IPS-11a (cell line): ENCODE data around the gene SEC22A.
"Not testable (repeated sequence)": the region's sequence is repeated elsewhere in the genome, so short reads cannot be mapped to it uniquely, and the experiment has no call there.

Experiments
- H3K4me3 ChIP-seq: one replicate; pipeline ENCODE4 v1.5.1; 2013; ENCODE audit warnings: low read depth, low read length, control low read depth

SEC22A gene

DNA sequence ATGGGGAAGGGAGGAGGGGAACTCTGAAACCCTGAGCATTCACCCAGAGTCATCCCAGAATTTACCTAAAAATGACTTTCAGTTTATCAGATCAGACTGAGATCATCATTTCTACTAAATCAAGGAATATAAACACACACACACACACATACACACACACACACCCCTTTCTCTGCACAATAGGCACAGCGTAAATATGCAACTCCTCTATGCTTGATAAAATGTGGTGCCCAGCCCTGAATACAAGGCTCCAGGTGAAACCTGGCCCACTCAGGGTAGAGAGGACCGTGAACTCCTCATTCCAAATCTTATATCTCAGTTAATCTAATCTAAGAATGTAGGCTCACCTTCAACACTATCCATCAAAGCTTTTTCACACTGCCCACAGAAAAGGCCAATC, 31.8 kb upstream of the SEC22A start:
- no peak overlapping the region for H3K4me3 ChIP-seq

DNA sequence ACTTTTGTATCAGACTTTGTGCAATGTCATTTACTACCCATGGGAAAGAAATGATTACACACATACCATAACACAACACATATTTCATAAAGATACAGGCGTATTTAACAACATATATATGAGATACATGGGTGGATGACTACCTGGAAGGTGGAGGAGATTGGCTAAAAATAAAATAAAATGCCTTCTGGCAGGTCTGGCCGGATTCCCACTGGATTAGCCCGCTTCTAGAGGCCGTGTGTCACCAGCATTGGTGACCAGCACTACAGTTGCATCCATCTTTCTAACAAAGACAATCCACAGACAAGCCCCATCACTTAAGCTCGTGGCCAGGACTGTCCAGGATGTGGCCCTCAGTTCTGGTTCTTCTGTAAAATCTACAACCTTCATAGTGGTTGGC, 21.0 kb upstream of the SEC22A start:
- no peak overlapping the region for H3K4me3 ChIP-seq

DNA sequence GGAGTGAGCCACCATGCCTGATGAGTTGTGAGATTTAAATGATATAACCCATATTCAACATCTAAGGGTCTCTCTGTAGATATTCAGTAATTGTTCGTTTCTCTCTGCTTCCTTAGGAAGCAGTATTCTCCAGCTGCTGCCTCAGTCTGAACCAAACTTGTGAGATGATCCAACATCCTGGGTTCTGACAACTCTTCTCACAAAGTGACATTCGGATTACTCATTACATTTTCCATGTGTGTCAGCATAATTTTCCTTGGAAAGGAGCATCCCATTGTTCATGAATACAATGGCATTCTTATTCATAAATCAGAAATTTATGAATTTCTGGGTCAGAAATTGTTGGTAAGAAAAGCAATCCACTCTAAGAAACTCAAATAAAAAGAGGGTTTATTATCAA, 15.0 kb upstream of the SEC22A start:
- H3K4me3 ChIP-seq: no peak overlapping the region

DNA sequence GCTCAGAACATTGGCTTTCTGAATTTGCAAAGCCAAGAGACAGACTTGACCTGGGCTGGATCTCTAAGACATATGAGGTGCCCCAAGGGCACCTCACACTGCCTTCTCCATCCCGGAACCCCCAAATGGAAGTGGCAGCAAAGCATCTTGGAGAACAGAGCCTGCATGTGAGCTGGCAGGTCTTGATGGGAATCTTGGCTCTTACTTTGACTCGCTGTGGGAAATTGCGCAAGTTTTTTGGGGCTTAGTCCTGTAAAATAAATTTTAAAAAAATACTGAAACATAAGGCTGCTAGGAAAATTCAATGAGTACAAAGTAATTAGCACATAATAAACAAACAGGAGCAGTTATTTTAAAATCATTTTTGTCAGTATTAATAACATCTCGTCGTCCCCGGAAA, 13.7 kb upstream of the SEC22A start:
- no peak overlapping the region for H3K4me3 ChIP-seq

DNA sequence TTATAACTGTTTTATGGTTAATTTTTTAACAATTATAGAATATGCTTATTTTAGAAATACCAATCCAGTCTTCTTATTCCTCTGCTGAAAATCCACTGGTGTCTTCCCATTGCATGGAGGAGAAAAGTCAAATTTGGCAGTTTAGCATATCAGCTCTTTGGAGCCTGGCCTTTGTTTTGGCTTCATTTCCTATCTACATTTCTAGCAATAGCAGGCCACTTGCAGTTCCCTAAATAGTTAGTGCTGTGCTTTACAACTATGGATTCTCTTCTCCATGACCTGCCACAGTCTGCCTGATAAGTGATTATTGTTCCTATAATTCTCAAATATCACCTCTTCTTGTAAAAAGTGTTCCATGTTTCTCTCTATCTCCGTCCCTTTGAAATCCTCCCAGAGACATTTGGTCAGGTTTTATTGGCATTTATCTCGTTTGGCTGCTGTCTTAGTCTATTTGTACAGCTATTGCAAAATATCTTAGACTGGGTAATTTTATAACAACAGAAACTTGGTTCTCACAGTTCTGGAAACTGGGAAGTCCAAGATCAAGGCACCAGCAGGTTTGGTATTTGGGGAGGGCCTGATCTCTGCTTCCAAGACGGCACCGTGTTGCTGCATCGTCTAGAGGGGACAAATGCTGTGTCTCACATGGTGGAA, 8.2 kb upstream of the SEC22A start:
- no peak overlapping the region for H3K4me3 ChIP-seq

DNA sequence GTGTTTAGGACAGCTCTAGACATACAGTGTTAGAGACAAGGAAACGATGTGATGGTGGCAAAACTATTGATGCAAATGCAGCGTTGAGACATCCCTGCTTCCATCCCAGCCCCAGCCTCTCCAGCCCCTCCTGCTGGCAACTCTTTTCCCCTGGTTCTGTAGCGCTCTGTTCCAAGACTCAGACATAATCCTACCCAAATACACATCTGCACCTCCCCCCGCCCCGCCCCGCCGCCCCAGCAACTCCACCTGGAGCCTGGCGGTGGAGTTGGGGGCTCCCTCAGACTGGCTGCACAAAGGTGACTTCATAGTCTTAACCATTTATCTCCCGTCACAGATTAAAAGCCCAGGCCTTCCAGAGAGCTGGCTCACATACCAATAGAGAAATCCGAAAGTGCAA, 7.2 kb upstream of the SEC22A start:
- H3K4me3 ChIP-seq: no peak overlapping the region

DNA sequence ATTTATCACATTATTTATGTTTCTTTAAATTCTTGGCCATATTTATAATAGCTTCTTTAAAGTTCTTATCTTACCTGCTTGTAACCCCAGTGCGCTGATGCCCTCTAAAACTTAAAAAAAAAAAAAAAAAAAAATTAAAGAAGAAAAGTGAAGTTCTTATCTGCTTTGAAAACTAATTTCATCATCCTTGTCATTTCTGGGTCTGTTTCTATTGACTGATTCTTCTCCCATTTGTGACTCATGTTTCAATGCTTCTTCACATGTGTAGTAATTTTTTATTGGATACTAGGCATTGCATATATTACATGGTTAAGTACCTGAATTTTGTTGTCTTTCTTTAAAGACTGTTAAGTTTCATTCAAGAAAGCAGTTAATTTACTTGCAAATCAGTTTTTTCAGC, 3.4 kb upstream of the SEC22A start:
- H3K4me3 ChIP-seq: no peak overlapping the region

DNA sequence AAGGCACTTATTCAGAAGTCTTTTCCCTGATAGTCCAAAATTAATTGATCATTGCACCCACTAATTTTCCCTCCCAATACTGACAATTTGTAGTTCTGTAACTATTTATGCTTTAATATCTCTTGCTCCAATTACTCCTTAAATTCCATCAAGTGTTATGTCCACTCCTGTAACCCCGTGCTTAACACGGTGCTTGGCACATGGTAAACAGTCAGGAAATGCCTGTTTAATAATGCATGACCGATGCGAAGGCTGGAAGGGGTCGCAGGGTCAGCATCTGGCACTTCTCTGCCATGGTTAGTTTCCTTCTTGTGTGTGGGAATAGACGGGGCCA, 553 bp upstream of the SEC22A start:
- H3K4me3 ChIP-seq: peak overlapping the region; percentile 59

DNA sequence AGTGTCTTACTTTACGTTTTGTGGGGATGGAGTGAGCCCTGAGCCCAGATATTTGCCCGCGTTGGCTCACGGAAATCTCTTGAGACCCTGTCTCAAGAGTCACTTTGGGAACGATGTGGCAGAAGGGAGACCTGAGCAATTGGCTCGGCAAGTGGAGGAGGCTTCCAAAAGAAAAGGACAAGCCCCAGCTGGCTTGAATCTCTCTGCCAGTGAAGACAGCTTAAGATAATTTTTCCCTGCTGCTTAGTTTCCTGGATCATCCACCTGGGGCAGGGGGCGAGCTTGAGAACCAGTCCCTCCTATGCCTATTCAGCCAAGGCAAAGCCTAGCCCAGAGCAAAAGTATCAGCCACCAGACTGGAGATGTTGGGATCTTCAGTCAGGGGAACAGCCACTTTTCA, 708 bp downstream of the SEC22A start:
- H3K4me3 ChIP-seq: peak overlapping the region; percentile 88

DNA sequence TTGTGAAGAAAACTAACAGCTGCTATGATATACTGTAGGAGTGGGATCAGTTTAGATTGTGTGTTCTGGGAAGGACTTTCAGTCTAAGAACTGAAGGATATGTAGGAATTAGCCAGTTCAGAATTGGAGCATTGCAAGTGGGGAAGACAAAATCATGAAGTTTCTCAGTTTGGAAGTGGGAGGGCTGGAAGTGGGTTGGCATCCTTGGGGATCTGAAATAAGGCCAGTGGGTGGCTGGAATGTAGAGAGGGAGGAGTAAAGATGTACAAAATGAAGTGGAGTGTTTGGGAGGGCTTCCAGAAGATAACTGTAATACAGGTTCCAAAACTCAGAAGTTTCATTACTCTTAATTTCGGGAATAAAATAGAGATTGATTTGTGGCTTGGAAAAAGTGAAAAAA, 17.2 kb downstream of the SEC22A start:
- no peak overlapping the region for H3K4me3 ChIP-seq

DNA sequence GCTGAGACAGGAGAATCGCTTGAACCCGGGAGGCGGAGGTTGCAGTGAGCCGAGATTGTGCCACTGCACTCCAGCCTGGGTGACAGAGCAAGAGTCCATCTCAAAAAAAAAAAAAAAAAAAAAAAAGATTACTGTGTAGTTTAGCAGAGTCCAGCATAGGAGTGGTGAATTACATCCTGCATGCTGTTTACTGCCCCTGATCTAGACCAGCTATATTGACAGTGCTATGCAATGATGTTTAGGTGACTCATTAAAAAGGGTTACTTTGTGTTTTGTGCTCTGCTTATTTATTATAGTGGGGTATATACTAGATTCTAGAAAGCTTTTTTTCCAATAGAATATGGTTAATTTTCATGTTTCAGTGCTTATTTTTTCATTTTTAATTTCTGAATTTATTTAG, 19.6 kb downstream of the SEC22A start:
- not testable (repeated sequence) for H3K4me3 ChIP-seq

DNA sequence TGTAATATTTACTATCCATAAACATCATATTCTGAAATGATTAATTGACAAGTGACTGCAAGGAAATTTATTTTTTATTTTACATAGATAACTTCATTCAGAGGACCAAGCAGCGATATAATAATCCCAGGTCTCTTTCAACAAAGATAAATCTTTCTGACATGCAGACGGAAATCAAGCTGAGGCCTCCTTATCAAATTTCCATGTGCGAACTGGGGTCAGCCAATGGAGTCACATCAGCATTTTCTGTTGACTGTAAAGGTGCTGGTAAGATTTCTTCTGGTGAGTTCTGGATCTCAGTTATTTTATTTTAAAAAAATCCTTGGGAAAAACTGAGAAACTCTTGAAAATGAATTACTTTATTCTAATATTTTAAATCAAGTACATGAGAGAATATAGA, 23.3 kb downstream of the SEC22A start:
- no peak overlapping the region for H3K4me3 ChIP-seq

DNA sequence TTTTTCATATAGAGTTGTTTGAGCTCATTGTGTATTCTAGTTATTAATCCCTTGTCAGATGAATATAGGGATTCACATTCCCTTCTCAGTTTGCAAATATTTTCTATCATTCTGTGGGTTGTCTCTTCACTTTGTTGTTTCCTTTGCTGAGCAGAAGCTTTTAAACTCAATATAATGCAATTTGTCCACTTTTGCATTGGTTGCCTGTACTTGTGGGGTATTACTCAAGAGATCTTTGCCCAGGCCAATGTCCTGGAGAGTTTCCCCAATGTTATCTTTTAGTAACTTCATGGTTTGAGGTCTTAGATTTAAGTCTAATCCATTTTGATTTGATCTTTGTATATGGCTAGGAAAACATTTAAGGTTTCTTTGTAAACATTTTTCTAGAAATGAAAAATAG, 24.8 kb downstream of the SEC22A start:
- no peak overlapping the region for H3K4me3 ChIP-seq

DNA sequence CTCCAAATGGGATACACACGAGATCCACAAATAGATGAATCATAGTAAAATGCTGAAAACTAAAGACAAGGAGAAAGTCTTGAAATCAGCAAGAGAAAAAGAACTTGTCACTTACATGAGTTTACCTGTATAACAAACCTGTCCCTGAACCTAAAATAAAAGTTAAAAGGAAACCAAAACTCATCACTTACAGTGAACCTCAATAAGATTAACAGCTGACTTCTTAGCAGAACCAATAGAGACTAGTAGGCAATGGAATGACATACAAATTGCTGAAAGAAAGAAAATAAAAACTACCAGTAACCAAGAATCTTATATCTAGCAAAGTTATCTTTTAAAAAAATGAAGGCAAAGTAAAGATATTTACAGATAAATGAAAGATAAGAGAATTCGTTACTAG, 27.4 kb downstream of the SEC22A start:
- no peak overlapping the region for H3K4me3 ChIP-seq

DNA sequence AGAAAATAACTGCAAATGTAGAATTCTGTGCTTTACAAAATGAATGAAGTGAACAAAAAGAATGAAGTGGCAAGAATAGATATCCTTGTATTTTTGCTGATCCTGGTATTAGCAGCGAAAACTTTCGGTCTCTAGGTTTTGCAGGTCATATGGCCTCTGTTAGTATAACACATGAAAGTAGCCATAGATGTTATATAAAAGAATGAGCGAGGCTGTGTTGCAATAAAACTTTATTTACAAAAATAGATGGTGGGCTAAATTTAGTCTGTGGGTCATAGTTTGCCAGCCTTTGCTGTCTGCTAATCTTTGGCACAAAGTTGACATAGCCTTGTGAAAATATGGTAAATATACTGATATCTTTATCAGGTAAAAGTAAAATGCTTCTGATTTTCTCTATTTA, 35.2 kb downstream of the SEC22A start:
- no peak overlapping the region for H3K4me3 ChIP-seq

DNA sequence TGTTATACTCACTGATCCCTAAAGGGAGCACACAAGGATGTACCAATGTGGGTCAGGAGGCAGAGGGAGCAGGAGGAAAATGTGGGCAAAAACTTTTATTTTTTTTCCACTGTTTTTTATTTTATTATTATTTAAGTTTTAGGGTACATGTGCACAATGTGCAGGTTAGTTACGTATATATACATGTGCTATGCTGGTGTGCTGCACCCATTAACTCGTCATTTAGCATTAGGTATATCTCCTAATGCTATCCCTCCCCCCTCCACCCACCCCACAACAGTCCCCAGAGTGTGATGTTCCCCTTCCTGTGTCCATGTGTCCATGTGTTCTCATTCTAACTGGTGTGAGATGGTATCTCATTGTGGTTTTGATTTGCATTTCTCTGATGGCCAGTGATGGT, 37.4 kb downstream of the SEC22A start:
- not testable (repeated sequence) for H3K4me3 ChIP-seq

DNA sequence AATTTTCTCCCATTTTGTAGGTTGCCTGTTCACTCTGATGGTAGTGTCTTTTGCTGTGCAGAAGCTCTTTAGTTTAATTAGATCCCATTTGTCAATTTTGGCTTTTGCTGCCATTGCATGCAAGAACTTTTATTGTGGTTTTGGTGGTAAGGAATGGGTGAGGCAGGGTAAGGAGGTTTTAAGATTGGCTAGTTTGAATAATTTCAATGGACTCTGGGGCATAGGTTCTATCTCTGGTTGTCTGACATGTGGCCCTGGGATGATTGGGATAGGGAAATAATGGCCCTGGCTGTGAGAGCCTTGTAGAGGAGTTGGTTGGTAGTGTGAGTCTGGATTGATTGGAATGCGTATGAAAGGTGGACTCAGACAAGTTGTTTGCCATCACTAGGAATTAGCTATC, 38.0 kb downstream of the SEC22A start:
- no peak overlapping the region for H3K4me3 ChIP-seq

DNA sequence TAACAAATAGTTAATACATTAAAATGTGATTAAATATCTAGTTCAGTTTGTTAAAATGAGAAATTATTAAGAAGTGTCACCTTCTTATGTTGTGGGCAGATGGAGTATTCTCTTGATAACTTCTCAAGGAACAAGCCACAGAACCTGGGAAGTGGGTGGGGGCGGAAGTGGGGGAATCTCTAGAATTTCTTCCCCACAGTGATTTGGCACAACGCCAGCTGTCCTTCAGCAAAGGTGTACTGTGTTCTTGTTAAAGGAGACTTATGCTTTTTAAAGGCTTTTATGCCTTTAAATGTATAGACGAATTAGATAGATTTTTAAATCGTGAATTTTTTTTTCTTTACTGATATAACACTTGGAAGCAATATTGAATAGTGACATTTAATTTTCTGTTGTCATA, 42.4 kb downstream of the SEC22A start:
- no peak overlapping the region for H3K4me3 ChIP-seq

DNA sequence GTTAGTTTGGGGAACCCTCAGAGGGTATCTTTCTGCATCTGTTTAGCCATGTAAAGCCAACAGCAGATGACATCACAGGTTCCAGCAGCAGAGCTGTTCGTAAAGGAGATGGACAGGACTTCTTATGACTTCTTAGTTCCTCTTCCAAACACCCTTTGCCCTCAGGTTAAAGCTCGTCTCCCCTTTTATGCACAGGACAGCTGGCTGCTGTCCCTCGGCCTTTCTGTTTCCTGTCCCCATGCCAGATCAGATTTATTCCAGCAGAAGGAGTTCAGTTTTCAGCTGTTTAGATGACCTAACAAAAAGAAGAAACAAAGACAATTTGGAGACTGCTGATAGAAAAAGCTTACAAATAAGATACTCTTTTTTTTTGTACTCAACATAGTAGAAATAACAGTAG, 45.1 kb downstream of the SEC22A start:
- H3K4me3 ChIP-seq: no peak overlapping the region

DNA sequence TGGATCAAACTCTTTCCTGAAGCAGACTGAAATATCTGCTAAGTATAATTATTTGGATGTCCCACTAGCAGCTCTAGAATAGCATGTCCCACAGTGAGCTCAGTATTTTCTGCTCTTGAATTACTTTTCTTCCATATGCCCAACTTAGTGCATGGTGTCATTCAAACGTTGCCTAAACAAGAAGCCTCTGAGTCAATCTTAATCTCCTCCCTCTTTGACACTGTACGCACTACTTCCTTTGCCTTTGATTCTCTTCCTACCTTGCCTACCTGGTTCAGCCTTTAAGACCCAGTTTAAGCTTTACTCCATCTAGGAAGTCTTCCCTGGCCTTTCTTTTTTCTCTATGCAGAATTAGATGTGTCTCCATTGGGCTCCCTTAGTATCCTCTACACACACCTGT, 54.5 kb downstream of the SEC22A start:
- no peak overlapping the region for H3K4me3 ChIP-seq

DNA sequence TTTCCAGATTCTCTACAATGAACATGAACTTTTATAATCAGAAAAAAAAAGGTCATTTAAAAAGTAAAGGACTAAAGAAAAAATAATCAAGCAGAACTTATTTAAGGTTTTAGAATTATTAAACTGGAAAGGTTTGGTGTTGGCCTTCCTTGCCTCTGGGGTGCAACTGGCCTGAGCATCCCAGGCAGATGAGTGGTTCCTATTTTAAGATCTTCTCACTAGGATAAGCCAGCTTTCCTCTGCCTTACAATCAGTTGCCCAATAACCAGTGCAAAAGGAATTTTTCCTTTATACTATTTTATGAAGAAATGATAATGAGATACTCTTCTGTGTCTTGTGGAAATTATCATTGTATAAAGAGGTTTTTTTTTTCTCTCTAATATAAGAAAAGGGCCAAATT, 56.6 kb downstream of the SEC22A start:
- H3K4me3 ChIP-seq: no peak overlapping the region

DNA sequence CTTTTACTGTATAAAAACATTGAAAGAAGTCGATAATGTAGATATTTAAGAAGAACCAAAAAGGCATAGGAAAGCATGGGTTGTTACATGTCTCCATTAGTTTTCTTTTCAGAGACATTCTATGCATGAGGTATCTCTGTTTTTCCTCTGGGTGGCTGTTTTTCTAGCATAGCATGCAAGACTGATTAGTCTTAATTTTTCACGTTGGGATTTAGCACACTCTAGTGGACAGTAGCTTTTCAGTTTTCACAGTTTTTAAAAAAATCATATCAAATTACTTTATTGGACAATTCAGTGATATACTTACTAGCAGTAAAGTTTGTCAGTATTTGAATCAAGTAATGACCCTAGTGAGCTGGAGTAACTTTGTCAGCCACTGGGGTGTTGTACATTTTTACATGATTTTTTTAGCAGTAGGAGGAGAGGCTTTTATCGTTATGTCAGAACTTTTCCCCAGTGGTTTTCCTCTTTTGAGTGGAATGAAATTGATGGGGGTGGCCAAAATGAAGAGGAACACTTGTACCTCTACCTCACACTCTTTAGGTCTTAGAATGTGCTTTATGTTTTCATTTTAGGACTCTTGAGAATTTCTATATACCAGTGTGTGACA, 57.2 kb downstream of the SEC22A start:
- H3K4me3 ChIP-seq: no peak overlapping the region

DNA sequence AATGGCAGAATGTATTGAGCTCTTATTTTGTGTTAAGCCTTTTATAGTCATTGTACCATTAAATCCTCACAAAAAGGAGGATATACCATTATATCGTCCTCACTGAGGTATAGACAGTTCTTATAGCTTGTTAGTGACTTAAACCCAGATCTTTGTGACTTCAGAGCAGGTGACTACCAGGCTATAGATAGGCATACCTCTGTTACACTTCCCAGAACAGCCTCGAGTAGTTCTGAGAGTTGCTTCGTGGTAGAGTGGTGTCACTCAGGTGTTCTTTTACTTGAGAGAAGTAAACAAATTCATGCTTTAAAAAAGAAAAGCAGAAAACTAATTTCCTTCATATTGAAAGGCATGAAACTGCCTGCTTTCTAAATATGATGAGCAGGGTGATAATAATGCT, 59.9 kb downstream of the SEC22A start:
- H3K4me3 ChIP-seq: no peak overlapping the region
